NOMO-1 (cell line): ENCODE data around the gene TCEAL2.
"Not testable (repeated sequence)": the region's sequence is repeated elsewhere in the genome, so short reads cannot be mapped to it uniquely, and the experiment has no call there.

ENCODE experiments used
- DNase-seq, 2 experiments: peaks; one replicate each; lab custom pipeline; 2025; ENCODE audit not compliant: unreplicated experiment in 2 of 2; lab: John Stamatoyannopoulos, UW

TCEAL2 gene

DNA sequence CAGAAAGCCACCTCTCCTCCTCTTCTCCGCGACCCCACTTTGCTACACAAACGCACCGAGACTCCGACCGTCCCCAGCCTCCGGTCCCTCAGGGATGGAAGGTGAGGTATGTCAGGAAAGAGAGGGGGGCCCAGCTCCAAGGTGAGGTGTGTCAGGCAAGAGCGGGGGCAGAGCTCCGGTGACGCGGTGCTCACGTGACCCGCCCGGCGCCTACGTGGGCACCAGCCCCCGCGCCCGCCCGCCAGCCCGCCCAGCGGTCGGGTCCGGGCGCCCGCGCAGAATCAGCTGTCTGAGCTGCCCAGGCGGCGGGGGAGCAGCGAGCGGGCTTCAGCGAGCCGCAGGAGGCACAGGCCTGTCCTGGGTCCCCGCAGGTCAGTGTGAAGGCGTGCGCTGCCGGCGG lies at the start of gene TCEAL2:
TCEAL2 (plus strand) TSS at position 244 of the 400 bp plus-strand sequence. CDS start 1,152 bp downstream, outside the sequence.
- DNase-seq, result not testable (repeated sequence)

DNA sequence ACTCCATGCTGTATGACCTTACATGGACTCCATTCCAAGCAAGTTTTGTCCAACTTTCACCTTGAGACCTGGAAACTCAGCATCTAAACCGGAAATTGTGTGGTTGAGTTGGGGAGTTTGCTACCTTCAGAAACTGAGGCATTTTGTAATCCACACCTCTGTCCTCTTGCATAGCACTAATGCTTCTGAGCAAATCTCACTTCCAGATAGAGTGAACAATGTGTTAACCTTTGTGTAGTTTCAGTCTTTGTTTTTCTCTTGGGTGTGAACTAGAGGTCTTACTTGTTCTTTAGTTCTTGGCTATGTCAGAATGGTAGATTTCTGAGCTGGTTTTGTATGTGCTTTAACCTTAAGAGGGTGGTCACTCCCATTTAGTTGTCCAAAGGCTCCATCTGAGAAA lies 48.1 kb upstream of the TCEAL2 start:
- no peak for DNase-seq

- DNase-seq, result no peak
Observed at GRCh38 chrX:102085706-102086105, 39.8 kb upstream of the TCEAL2 start.

- no peak for DNase-seq
Observed at GRCh38 chrX:102113367-102113766, 12.1 kb upstream of the TCEAL2 start.

GRCh38 chrX:102115748-102116147 lies 9.7 kb upstream of the TCEAL2 start:
- no peak for DNase-seq

DNA sequence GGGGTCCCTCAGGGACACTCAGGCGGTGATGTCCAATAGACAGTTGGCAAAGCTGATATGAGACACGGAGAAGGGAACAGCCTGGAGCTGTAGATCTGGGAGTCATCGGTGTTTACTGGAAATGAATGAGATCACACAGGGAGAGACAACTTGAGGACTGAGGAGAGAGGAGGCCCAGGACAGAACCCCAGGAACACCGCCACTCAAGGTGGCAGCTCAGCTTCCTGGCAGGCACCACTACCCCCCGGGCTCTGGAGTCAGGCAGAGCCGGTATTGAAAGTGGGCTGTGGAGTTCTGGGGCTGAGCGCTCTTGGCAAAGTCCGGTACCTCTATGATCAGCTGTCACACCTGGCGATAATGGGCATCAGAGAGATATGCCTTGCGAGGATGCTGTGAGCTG lies 465 bp upstream of the TCEAL2 start:
- DNase-seq, result not testable (repeated sequence)

DNA sequence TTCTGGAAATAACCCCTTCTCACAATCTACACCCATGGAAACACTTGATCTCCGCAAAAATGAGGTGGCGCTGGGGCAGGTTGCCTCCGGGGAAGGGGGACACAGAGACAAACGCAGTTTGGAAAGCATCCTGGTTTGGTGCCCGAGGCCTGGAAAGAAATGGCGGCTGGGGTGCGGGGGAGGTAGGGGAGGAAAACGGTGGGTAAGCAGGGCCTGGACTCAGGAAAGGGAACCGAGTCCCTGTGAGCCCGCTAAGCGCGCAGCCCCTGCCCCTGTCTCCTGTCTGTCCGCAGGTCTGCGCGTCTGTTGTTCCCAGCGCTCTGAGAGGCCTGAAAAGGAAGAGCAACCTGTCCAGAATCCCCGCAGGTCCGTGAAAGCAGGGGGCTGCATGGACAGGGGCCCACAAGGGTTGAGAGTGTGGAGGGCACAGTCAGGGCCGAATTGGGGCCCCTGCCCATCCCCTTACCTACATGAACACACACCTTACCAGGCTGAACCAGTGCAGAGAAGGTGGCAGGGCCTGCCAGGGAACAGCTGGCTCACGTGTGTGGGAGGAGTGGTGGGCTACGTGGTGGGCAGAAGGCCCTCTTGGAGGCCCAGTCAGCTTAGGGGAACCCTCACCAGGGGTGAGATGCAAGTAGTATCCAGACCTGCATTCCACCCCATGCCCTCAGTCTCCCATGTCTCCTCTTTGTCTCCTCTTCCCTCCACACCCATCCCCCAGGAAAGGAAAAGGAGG lies 770 bp downstream of the TCEAL2 start:
- not testable (repeated sequence) for DNase-seq

DNA sequence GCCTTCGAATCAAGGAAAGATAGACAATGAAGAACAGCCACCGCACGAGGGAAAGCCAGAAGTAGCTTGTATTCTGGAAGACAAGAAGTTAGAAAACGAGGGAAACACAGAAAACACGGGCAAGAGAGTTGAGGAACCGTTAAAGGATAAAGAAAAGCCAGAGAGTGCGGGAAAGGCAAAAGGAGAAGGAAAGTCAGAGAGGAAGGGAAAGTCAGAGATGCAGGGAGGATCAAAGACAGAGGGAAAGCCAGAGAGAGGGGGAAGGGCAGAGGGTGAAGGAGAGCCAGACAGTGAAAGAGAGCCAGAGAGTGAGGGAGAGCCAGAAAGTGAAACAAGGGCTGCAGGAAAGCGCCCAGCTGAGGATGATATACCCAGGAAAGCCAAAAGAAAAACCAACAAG lies 1.4 kb downstream of the TCEAL2 start:
- DNase-seq, result no peak

DNA sequence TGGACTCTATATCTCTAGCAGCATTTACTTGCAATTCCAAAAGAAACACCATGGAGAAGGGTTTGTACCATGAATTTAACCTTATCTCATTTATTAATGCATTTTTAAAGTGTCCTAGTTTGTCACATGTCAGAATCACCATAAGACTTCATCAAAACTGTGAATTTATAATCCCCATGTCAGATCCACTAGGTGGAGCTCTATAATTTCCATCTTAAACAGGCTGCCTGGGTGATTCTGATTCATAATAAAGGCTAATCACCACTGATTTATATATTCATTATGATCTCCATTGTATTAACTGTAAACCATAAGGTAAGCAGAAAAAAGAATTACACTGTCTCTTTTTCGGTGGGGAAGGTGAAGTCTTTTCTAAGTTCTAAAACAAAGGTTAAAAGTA lies 4.0 kb downstream of the TCEAL2 start:
- DNase-seq, result no peak

DNA sequence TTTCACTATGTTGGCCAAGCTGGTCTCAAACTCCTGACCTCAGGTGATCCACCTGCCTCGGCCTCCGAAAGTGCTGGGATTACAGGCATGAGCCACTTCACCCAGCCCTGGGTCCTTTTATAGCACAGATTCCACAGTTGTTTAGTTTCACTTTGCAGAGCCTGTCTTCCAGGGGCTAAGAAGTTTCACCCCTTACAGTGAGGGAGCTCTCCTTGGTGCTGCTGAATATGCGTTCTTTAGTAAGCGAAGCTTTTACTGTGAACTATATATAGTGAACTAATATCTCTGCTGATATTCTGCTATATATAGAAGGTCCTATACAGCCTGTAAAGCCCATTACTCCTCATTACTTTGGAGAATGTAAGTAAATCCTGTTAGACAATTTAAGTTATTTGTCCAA lies 12.6 kb downstream of the TCEAL2 start:
- DNase-seq, result no peak

- not testable (repeated sequence) for DNase-seq
Observed at GRCh38 chrX:102140876-102141275, 15.4 kb downstream of the TCEAL2 start.

GRCh38 chrX:102141631-102142030 lies 16.2 kb downstream of the TCEAL2 start:
- not testable (repeated sequence) for DNase-seq

GRCh38 chrX:102142274-102142673 lies 16.8 kb downstream of the TCEAL2 start, which contains the start of gene TCEAL6:
Gene TCEAL6, minus strand, starts transcription at chrX:102142481.
- not testable (repeated sequence) for DNase-seq

DNA sequence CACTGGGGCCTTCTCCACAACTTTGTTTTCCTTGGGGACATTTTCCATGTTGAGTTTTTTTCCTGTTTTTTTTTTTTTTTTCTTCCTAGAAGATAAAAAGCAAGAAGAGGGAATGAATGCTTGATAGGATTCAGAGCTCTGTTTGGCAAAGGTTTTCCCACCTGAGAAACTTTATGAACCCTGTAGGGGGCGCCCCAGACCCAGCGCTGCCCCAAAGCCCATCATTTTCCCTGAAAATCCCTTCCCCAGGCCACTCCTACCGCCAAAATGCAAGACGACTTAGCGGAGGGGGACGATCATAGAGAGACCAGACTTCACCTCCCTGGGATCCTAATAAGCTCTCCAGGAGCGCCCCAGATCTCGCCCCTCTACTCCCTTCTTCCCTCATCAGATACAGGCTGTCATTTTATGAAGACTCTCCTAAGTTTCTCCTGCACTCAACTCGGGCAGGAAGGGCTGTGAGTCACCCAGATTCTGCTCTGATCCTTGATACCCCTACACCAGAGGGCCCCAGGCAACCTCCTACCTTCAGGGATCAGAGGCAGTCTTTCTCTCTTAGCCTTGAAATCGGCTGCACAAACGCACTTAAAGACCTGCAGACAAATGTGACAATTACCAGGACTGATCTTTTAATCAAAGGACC lies 28.9 kb downstream of the TCEAL2 start:
- no peak for DNase-seq

DNA sequence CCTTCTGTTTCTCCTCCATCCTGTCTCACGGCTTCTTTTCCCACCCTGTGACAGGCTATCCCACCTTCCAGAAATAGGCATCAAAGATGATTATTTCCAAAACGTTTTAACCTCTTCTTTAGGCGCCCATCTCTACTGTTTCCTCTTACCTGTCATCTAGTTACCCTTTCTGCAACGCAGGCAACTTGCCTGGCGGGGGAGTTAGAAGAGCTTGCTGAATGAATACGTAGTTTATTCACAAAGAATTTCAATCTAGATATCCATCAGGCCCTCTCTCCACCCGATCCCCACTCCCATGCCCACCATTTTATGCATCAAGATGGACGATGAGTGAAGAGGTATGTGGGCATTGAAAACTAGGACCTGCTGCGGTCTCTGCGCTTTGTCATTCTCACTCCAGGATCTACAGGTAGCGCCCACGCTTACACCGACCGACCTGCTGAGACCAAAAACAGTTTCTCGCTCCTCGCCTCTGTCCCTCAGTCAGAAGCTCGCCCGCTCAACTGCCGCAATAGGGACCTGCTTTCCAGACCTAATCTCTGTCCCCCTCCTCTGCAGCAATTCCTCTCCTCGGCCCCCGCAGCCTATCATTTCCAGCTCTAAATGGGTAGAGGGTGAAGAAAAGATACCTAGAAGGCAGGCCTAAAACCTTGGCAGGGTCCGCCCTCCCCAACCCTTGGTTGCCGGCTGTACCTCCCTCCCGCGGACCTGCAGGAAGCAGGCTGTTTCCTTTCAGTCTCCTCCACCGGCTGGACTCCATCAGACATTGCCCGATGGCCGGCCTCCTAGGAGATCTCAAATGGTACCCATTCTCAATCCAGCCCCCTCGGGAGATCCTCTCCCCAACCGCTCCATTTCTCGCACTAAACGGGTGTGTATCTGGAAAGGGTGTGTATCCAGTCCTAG lies 29.7 kb downstream of the TCEAL2 start:
- DNase-seq, result no peak

- DNase-seq, result peak; percentile 22 to 37
Observed at GRCh38 chrX:102155806-102156179, 30.3 kb downstream of the TCEAL2 start, which contains the start of gene BEX5. Gene BEX5, minus strand, starts transcription at chrX:102155977. Its CDS starts 1,712 bp downstream, at chrX:102154265.
